Measurements from ENCODE around the gene C22orf42.
"Not testable (repeated sequence)": the region's sequence is repeated elsewhere in the genome, so short reads cannot be mapped to it uniquely, and the experiment has no call there.

The C22orf42 gene, protein sequence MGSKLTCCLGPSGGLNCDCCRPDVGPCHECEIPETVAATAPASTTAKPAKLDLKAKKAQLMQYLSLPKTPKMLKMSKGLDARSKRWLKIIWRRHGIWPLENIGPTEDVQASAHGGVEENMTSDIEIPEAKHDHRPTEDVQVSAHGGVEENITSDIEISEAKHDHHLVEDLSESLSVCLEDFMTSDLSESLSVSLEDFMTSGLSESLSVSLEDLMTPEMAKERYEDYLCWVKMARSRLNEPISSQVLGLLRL

DNA sequence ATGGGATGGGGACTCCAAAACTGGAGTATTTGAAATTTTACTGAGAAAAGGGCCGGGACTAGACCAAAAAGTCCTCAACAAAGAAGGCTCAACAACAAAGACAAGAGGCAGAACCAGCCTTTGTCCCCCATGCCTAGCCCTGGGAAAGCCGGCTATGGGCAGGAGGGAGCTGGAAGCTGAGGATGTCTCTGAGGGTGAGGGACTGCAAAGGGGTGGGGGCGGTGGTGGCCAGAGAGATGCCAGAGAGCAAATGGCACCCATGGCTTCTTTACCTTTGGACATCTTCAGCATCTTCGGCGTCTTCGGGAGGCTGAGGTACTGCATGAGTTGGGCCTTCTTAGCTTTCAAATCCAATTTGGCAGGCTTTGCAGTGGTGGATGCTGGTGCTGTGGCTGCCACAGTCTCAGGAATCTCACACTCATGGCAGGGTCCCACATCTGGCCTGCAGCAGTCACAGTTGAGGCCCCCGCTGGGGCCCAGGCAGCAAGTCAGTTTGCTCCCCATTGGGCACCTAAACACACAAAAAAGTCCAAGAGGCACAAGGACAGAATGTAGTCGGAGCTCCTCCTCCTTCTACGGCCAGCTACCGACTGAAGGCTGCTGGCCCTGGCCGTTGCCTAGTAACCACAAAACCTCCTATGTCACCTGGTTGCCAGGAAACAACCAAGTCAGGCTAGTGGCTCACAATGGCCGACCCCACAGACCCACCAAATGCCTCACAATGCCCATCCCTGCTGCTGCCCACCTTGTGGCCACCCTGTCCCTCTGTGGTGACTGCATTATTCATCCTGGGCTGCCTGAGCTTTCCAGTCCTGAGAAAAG lies at the start of gene C22orf42:
C22orf42 (minus strand) TSS at position 592 of the 822 bp plus-strand sequence; CDS start at position 504, 88 bp downstream.
- peak in 2 of 3 experiments; percentile 38 to 66 for DNase-seq

DNA sequence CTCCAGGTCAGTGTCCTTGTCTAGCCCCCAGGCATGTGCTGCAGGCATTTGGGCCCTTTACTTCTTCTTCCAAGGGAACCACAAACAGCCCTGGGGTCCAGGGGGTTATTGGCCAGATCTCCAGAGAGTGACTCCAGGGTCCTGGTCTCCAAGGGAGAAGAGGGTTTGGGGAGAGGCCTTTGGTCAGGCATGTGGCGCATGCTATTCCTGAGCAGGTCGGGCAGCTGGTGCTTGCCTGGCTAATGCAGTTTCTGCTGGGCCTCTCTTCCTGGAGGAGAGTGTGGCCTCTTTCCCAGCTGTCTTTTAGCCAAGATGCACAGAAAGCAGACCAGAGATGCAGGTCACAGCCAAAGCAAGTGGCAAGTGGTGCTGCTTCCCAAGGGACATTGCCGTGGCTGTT lies 49.6 kb upstream of the C22orf42 start:
- no peak for DNase-seq

DNA sequence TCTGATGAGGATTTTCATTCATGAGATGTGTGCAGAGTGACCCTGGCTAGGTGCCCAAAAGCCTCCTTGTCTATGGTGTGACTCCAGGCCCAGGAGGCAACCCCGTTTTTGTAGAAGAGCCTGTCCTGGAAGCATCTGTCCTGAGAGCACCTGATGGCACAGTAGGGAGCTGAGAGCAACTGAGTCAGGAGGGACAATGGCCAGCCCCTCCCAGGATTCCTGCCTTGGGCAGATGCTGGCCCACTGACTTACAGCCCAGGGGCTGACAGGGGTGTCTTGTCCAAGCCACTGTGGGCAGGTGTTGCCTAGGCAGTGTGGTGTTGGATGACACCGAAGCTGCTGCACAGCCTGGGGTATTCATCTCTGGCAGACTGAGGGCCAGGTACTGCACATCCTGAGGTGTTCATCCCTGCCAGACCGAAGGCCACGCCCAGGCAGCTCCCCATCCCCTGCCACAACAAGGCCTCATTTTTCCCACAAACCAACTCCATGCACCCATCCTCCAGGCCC lies 48.9 kb upstream of the C22orf42 start:
- no peak for DNase-seq

GRCh38 chr22:32206774-32207758 lies 48.0 kb upstream of the C22orf42 start:
- peak in 1 of 3 experiments; percentile 1 for DNase-seq

- no peak for DNase-seq
These were observed 47.1 kb upstream of the C22orf42 start for GRCh38 chr22:32205974-32206773.

GRCh38 chr22:32204856-32205722 lies 46.0 kb upstream of the C22orf42 start, which contains the start of gene RFPL2:
TSS of gene RFPL2 (minus strand) at chr22:32205073. CDS start at chr22:32202451, 2,622 bp downstream.
- peak in 2 of 3 experiments; percentile 69 to 86 for DNase-seq

DNA sequence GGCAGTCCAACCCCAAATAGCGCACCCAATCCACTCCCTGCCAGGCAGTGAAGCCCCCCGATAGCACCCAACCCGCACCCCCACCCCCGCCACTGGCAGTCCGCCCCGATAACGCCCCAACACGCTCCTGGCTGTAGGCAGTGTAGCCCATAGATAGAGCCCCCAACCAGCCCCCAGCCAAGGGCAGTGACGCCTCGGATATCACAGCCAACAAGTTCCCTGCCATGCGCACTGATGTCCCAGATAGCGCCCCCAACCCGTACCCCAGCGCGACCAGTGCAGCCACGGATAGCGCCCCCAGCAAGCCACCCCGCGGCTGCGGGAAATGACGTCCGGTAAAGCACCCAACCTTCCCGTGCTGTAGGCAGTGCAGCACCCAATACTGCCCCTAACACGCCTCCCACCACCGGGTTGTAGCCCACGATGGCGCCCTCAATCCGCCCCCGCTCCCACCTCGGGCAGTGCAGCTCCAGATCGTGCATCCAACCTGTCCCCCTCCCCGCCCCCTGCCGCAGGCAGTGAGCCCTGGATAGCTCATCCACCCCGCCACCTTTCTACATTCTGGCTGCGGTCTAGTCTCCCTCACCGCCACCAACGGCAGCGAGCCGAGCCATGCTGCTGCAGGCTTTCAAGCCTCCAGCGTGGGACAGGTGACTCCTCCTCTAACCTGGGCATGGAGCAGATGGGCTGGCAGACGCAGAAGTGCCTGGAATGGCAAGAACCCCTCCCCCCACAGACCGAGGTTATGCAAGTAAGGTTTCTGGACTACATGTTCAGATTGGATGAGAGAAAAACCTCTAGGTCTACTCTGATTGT lies 45.1 kb upstream of the C22orf42 start:
- no peak for DNase-seq

DNA sequence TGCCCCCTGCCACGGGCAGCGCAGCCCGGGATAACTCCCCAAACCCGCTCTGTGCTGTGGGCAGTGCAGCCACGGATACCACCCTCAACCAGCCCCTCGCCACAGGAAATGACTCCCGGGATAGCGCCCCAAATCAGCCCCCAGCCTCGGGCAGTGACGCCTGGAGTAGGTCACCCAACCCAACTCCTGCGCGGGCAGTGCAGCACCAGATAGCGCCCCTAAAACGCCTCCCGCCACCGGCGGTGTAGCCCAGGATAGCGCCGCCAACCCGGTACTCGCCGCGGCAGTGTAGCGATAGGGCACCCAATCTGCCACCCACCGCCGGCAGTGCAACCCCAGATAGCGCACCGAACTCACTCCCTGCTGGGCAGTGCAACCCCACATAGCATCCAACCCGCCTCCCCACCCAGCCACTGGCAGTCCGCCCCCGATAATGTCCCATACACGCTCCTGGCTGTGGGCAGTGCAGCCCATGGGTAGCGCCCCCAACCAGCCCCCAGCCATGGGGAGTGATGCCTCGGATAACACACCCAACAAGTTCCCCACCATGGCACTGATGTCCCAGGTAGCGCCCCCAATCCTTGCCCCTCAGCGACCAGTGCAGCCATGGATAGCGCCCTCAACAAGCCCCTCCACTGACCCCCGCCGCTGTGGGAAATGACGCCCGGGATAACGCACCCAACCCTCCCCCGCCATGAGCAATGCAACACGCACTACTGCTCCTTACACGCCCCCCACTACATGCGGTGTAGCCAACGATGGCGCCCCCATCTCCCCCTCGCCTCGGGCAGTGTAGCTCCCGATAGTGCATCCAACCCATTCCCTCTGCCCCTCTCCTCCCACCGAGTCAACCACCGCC lies 44.3 kb upstream of the C22orf42 start:
- no peak for DNase-seq

DNA sequence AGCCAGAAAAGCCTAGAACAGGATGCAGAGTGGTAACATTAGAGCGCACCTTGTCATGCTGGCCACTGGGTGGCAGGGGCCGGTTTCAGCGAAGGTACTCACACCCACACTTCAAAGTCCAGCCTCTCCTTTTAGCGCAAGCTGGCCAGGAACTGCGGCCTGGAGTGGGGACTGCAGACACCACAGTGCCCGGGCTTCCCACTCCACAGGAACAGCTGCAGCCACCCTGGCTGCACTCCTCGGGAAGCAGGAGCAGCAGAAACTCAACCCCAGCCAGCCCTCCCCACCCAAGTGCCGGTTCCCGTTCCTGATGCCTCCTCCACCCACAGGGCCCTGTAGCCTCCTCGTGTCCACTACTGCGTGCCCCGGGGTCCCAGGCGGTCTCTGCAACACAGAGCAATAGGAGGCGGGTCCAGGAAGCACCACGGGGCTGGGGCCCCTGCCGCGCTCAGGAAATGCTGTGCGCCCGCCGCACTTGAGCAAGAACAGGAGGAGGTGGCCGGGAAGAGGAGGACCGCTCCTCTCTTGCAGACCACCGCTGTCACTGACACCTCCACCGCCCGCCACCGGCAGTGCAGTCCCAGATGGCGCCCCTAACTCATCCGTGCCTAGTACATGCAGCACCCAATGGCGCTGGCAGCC lies 43.6 kb upstream of the C22orf42 start:
- DNase-seq: peak; percentile 41 to 81 (median 61)

GRCh38 chr22:32202161-32202538 lies 43.0 kb upstream of the C22orf42 start:
- DNase-seq: no peak

GRCh38 chr22:32200752-32201151 lies 41.6 kb upstream of the C22orf42 start:
- DNase-seq: no peak

- DNase-seq: no peak
These were observed 40.9 kb upstream of the C22orf42 start for GRCh38 chr22:32199961-32200360.

DNA sequence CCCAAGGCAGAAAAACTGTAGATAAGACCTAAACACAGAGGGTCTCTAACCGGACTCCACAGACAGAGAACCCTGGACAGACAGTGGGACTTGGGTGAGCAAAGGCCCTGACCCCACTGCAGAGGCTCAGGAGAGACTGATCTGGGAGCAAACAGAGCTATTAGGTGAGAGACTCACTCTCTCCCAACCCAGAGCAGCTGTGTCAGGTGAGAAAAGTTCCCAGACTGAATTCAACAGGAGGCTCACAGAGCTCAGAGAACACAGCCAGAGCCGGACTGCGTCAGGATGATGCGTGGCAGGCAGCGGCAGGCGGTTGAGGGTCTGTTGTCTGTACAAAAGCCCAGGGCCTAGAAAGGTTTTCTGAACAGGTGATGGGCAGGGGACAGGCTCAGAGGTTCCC lies 40.2 kb upstream of the C22orf42 start:
- DNase-seq: no peak

DNA sequence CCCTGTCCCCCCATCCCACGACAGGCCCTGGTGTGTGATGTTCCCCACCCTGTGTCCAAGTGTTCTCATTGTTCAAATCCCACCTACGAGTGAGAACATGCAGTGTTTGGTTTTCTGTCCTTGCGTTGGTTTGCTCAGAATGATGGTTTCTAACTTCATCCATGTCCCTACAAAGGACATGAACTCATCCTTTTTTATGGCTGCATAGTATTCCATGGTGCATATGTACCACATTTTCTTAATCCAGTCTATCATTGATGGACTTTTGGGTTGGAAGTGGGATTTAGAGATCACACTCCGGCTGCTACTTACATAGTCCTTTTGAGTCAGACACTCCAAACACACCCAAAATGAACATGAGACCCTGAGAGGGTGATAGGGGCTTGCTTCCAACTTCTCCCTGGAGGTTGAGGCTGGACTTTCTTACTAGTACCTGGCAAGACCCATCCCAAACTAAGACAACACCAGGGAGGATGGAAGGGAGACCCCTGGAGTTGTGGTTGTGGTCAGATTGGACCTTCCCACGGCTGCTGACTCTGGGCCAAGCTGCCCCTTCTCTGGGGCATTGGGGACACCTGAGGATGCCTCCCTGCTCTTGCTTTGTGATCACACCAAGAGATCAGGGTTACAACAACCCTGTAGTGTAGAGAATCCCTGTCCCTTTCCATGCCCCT lies 38.6 kb upstream of the C22orf42 start:
- not testable (repeated sequence) for DNase-seq

GRCh38 chr22:32195900-32196299 lies 36.8 kb upstream of the C22orf42 start:
- not testable (repeated sequence) for DNase-seq

GRCh38 chr22:32193346-32193745 lies 34.2 kb upstream of the C22orf42 start:
- DNase-seq: not testable (repeated sequence)

- not testable (repeated sequence) for DNase-seq
These were observed 31.9 kb upstream of the C22orf42 start for GRCh38 chr22:32191021-32191420.

GRCh38 chr22:32185821-32186220 lies 26.7 kb upstream of the C22orf42 start:
- DNase-seq: no peak
